ENCODE data around the gene SCP2. TPM values are rescaled to one million over a fixed set of nuclear protein-coding genes. Genes with fewer than 3 reads are reported as not detected.

The SCP2 gene
- total RNA-seq, 1 donor from 2014 or later: 57.5 TPM

GRCh38 chr1:52919723-52920483 lies 7.2 kb upstream of the SCP2 start:
- no peaks in the 10 kb centered on the region for H3K9me3 Mint-ChIP-seq (ENCODE audit: unreplicated experiment)
- TF ChIP-seq CTCF (IDR thresholded peaks at IDR 0.05; ENCODE audit: partially characterized antibody, unreplicated experiment): no peak
- peaks cover 14% of the 10 kb centered on the region for H3K36me3 Mint-ChIP-seq (ENCODE audit: unreplicated experiment)
- H3K4me1 Mint-ChIP-seq (ENCODE audit: low read depth, unreplicated experiment): no peaks in the 10 kb centered on the region
- H3K4me3 Mint-ChIP-seq (ENCODE audit: unreplicated experiment): no peak overlapping the region
- peaks cover 6% of the 10 kb centered on the region for H3K27me3 Mint-ChIP-seq (ENCODE audit: unreplicated experiment)
- H3K27ac Mint-ChIP-seq (ENCODE audit: unreplicated experiment): no peak overlapping the region
- DNase-seq: no peak

DNA sequence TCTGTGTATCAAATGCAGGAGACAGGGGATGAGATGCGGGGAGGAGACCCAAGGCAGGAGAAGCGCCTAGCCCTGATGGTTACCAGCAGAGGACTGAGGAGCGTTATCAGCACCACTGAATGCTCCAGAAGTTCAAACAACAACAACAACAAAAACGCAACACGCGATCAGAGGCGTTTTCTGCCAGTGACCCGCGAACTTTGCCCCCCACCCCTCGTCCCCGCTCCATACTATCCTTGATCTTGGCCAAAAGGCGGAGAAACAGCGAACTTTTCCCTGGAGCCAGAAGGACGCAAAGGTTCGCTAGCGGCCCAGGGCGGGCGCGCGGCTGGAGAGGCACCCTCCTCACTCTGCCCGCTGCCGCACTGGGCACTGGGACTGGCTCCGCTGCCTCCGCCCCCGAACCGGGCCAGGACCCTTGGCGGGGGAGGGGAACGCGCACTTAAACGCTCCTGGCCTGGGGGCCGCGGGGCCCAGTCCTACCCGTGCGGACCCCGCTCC lies 6.2 kb upstream of the SCP2 start:
- no peak overlapping the region for H3K27ac Mint-ChIP-seq (ENCODE audit: unreplicated experiment)
- no peaks in the 10 kb centered on the region for H3K9me3 Mint-ChIP-seq (ENCODE audit: unreplicated experiment)
- peaks cover 6% of the 10 kb centered on the region for H3K27me3 Mint-ChIP-seq (ENCODE audit: unreplicated experiment)
- DNase-seq: no peak
- peaks cover 14% of the 10 kb centered on the region for H3K36me3 Mint-ChIP-seq (ENCODE audit: unreplicated experiment)
- no peak for TF ChIP-seq CTCF (IDR thresholded peaks at IDR 0.05; ENCODE audit: partially characterized antibody, unreplicated experiment)
- no peaks in the 10 kb centered on the region for H3K4me1 Mint-ChIP-seq (ENCODE audit: low read depth, unreplicated experiment)
- peak overlapping the region; percentile 31 for H3K4me3 Mint-ChIP-seq (ENCODE audit: unreplicated experiment)

DNA sequence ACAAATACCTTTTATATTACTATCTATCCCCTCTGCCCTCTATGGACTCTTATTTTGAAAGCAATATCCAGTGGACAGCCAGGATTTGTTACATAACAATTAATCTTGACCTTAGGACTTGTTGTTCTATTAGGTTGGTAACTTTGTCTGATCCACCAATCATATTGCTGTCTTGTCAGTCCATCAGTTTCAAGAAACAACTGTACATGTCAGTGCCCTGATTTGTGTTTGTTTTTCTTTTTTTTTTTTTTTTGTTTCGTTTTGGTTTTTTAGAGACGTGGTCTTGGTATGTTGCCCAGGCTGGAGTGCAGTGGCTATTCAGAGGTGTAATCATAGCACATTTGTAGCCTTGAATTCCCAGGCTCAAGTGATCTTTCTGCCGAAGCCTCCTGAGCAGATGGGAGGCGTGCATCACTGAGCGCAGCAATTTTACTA lies 1.5 kb upstream of the SCP2 start:
- peaks cover 6% of the 10 kb centered on the region for H3K4me1 Mint-ChIP-seq (ENCODE audit: low read depth, unreplicated experiment)
- H3K27ac Mint-ChIP-seq (ENCODE audit: unreplicated experiment): no peak overlapping the region
- peaks cover 2% of the 10 kb centered on the region for H3K9me3 Mint-ChIP-seq (ENCODE audit: unreplicated experiment)
- TF ChIP-seq CTCF (IDR thresholded peaks at IDR 0.05; ENCODE audit: partially characterized antibody, unreplicated experiment): no peak
- peaks cover 10% of the 10 kb centered on the region for H3K27me3 Mint-ChIP-seq (ENCODE audit: unreplicated experiment)
- DNase-seq: no peak
- H3K4me3 Mint-ChIP-seq (ENCODE audit: unreplicated experiment): no peak overlapping the region
- peaks cover 5% of the 10 kb centered on the region for H3K36me3 Mint-ChIP-seq (ENCODE audit: unreplicated experiment)

GRCh38 chr1:52926864-52927211 lies 238 bp upstream of the SCP2 start:
- H3K4me1 Mint-ChIP-seq (ENCODE audit: low read depth, unreplicated experiment): peaks cover 6% of the 10 kb centered on the region
- no peak for TF ChIP-seq CTCF (IDR thresholded peaks at IDR 0.05; ENCODE audit: partially characterized antibody, unreplicated experiment)
- no peak overlapping the region for H3K27ac Mint-ChIP-seq (ENCODE audit: unreplicated experiment)
- peaks cover 6% of the 10 kb centered on the region for H3K27me3 Mint-ChIP-seq (ENCODE audit: unreplicated experiment)
- no peak for DNase-seq
- H3K9me3 Mint-ChIP-seq (ENCODE audit: unreplicated experiment): peaks cover 2% of the 10 kb centered on the region
- H3K36me3 Mint-ChIP-seq (ENCODE audit: unreplicated experiment): peaks cover 5% of the 10 kb centered on the region
- H3K4me3 Mint-ChIP-seq (ENCODE audit: unreplicated experiment): peak overlapping the region; percentile 72

- peak overlapping the region; percentile 19 for H3K27ac Mint-ChIP-seq (ENCODE audit: unreplicated experiment)
- TF ChIP-seq CTCF (IDR thresholded peaks at IDR 0.05; ENCODE audit: partially characterized antibody, unreplicated experiment): no peak
- no peak for DNase-seq
- peak overlapping the region; percentile 92 for H3K4me3 Mint-ChIP-seq (ENCODE audit: unreplicated experiment)
- H3K9me3 Mint-ChIP-seq (ENCODE audit: unreplicated experiment): peaks cover 2% of the 10 kb centered on the region
- peaks cover 5% of the 10 kb centered on the region for H3K36me3 Mint-ChIP-seq (ENCODE audit: unreplicated experiment)
- peaks cover 6% of the 10 kb centered on the region for H3K4me1 Mint-ChIP-seq (ENCODE audit: low read depth, unreplicated experiment)
- peaks cover 5% of the 10 kb centered on the region for H3K27me3 Mint-ChIP-seq (ENCODE audit: unreplicated experiment)
Measured at GRCh38 chr1:52928015-52928404, 934 bp downstream of the SCP2 start.
